HAP-1 (cell line): ENCODE results near the gene PYGO2.

Experiments
- DNase-seq, 2 experiments: peaks; one replicate each; pipeline ENCODE4 v3.0.0-alpha.2; 2016 to 2020; ENCODE audit warnings: low spot score in 2 of 2
- H3K27me3 ChIP-seq: fragments of 250-450 bp; sonication (Bioruptor Pico); 2 replicates; pipeline ENCODE4 v1.5.1; 2020; ENCODE audit warnings: low read depth, mild to moderate bottlenecking, moderate library complexity
- H3K36me3 ChIP-seq: fragments of 250-450 bp; sonication (Bioruptor Pico); replicated peaks from 2 replicates; pipeline ENCODE4 v1.5.1; 2020; ENCODE audit warnings: mild to moderate bottlenecking
- H3K4me1 ChIP-seq: fragments of 250-450 bp; sonication (Bioruptor Pico); 2 replicates; pipeline ENCODE4 v1.5.1; 2020; ENCODE audit warnings: mild to moderate bottlenecking
- H3K4me3 ChIP-seq: fragments of 250-450 bp; sonication (Bioruptor Pico); 2 replicates; pipeline ENCODE4 v1.5.1; 2020; ENCODE audit warnings: mild to moderate bottlenecking, moderate library complexity
- H3K9me3 ChIP-seq: fragments of 250-450 bp; sonication (Bioruptor Pico); 2 replicates; pipeline ENCODE4 v1.5.1; 2020; ENCODE audit warnings: mild to moderate bottlenecking, moderate library complexity
- in situ Hi-C: fragments of 300-500 bp; cut with MboI; formaldehyde crosslinking; loops from 3 replicates; pipeline ENCODE4 v1.14.3; 2020; ENCODE audit warnings: low sequenced_read_pairs, inconsistent platforms, mixed read lengths

PYGO2 gene

DNA sequence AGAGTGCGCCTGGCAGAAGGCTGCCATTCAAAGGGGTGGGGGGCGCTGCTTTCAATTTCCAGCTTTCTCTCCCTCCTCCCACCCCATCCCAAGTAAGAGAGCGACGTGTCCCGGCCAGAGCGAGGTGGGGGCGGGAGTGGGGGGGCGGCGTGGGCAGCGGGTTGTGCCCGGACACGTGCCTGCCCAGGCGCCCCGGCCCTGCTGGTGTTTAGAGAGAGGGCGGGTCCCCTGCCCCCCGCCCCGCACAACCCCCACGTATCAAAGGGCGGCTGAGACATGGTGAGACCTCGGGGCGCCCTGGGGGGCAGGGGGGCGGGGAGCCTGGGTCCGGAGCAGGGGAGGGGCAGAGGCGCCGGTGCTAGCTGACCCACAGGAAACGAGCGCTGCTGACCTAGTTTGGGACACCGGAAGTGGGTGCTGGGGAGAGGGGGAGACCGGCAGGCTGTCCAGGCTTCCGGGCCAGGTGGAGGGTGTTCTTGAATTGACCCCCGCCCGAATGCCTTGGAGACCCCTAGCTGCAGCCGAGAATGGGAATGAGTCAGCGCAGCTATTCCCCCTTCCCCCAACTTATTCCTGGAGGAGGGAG, 42.3 kb upstream of the PYGO2 start:
- DNase-seq = peak; percentile 33 to 72
- in situ Hi-C loops = no loop called here
- H3K4me1 ChIP-seq = peaks cover 18% of the 10 kb centered on the region

DNA sequence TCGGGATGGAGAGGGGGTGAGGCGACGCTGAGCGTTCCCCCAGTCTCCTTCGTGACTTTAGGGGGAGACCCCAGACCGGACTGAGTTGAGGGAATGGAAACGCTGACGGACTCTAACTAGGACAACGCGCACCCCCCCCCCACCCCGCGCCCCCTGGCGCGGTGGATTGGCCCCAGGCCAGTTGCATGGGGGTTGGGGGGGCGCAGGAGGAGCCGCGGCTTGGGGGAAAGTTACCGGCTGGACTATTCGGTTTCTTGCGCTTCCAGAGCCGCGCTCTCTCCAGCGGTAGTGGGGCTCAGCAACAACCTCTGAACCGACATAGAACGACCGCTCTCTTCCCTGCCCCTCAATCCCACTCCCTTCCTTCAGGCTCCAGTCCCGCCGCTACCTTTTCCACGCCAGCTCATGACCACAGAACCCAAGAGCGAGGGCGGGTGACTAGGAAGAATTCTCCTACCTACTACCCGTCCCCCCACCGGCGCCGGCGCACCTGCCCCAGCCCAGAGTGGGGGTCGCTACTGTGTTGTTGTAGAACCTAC, 41.7 kb upstream of the PYGO2 start:
- peak in 1 of 2 experiments; percentile 52 for DNase-seq
- Histone ChIP-seq H3K36me3 (no peaks in the 10 kb centered on the region; the same call in 1 of the 2 replicates), H3K4me3 (peak overlapping the region; percentile 77), H3K4me1 (peaks cover 20% of the 10 kb centered on the region), H3K9me3 (no peaks in the 10 kb centered on the region), H3K27me3 (no peaks in the 10 kb centered on the region)
- in situ Hi-C loops = no loop called here

More for the DNA sequence above, 42.3 kb upstream of the PYGO2 start:
- H3K9me3 ChIP-seq = no peaks in the 10 kb centered on the region
- H3K36me3 ChIP-seq = no peaks in the 10 kb centered on the region; the same call in 1 of the 2 replicates
- peak overlapping the region; percentile 77 for H3K4me3 ChIP-seq
- H3K27me3 ChIP-seq = no peaks in the 10 kb centered on the region

GRCh38 chr1:155002464-155003226, 41.1 kb upstream of the PYGO2 start, which contains the start of gene ZBTB7B:
TSS of gene ZBTB7B (plus strand) at chr1:155002802. CDS start at chr1:155014661, 11,859 bp downstream.
- Histone ChIP-seq H3K4me3 (peak within 1 kb of the TSS; percentile 77), H3K27me3 (no peaks in the 10 kb centered on the region), H3K36me3 (no peaks in the 10 kb centered on the region; the same call in 1 of the 2 replicates), H3K4me1 (peaks cover 20% of the 10 kb centered on the region), H3K9me3 (no peaks in the 10 kb centered on the region)
- peak in 1 of 2 experiments; percentile 47 for DNase-seq
- in situ Hi-C loops = no loop called here

- in situ Hi-C loops = no loop called here
- H3K4me1 ChIP-seq = peaks cover 20% of the 10 kb centered on the region
Observed at GRCh38 chr1:155001675-155002463, 40.3 kb upstream of the PYGO2 start.

DNA sequence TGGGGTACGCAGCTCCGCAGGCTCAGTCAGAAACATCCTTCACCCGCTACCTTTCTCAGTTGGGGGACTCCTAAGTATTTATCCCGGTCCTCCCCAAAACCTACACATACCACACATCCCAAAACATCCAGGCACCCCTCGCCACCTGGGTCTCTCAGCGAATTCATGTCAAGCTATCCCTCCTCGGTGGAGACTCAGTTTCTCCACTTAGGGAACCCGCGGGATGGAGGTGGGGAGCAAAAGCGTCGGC, 39.8 kb upstream of the PYGO2 start:
- Histone ChIP-seq H3K4me3 (peak overlapping the region; percentile 77), H3K36me3 (no peaks in the 10 kb centered on the region; the same call in 1 of the 2 replicates), H3K9me3 (no peaks in the 10 kb centered on the region), H3K27me3 (no peaks in the 10 kb centered on the region), H3K4me1 (peaks cover 20% of the 10 kb centered on the region)
- in situ Hi-C loops = no loop called here
- DNase-seq = peak in 1 of 2 experiments; percentile 46

More at GRCh38 chr1:155001675-155002463, 40.3 kb upstream of the PYGO2 start:
- Histone ChIP-seq H3K4me3 (peak overlapping the region; percentile 77), H3K27me3 (no peaks in the 10 kb centered on the region), H3K36me3 (no peaks in the 10 kb centered on the region; the same call in 1 of the 2 replicates), H3K9me3 (no peaks in the 10 kb centered on the region)
- DNase-seq = peak; percentile 98 to 100

GRCh38 chr1:155000726-155001424, 39.3 kb upstream of the PYGO2 start:
- no peaks in the 10 kb centered on the region for H3K9me3 ChIP-seq
- in situ Hi-C loops = no loop called here
- H3K4me1 ChIP-seq = peaks cover 20% of the 10 kb centered on the region
- peak; percentile 82 to 96 for DNase-seq
- no peaks in the 10 kb centered on the region for H3K27me3 ChIP-seq
- H3K36me3 ChIP-seq = no peaks in the 10 kb centered on the region; the same call in 1 of the 2 replicates
- H3K4me3 ChIP-seq = peak overlapping the region; percentile 77

GRCh38 chr1:155000411-155000725, 38.8 kb upstream of the PYGO2 start:
- Histone ChIP-seq H3K9me3 (no peaks in the 10 kb centered on the region), H3K27me3 (no peaks in the 10 kb centered on the region), H3K4me1 (peaks cover 22% of the 10 kb centered on the region), H3K36me3 (no peaks in the 10 kb centered on the region; the same call in 1 of the 2 replicates), H3K4me3 (peak overlapping the region; percentile 77)
- DNase-seq = no peak
- in situ Hi-C loops = no loop called here

- in situ Hi-C loops = loop anchor here (5.0 kb wide), 1 partner anchor 63 kb away; the partner anchor contains the start of gene EFNA4
- Histone ChIP-seq H3K4me3 (peak overlapping the region; percentile 77), H3K36me3 (no peaks in the 10 kb centered on the region; the same call in 1 of the 2 replicates), H3K9me3 (no peaks in the 10 kb centered on the region), H3K4me1 (peaks cover 22% of the 10 kb centered on the region), H3K27me3 (no peaks in the 10 kb centered on the region)
- peak; percentile 65 to 76 for DNase-seq
Observed at GRCh38 chr1:154999571-155000410, 38.2 kb upstream of the PYGO2 start.

GRCh38 chr1:154998818-154999570, 37.4 kb upstream of the PYGO2 start:
- Histone ChIP-seq H3K9me3 (no peaks in the 10 kb centered on the region), H3K4me1 (peaks cover 17% of the 10 kb centered on the region), H3K4me3 (peak overlapping the region; percentile 77), H3K27me3 (no peaks in the 10 kb centered on the region), H3K36me3 (no peaks in the 10 kb centered on the region)
- in situ Hi-C loops = loop anchor here (5.0 kb wide), 1 partner anchor 63 kb away; the partner anchor contains the start of gene EFNA4
- DNase-seq = peak; percentile 73 to 91

- no peaks in the 10 kb centered on the region for H3K36me3 ChIP-seq
- no peaks in the 10 kb centered on the region for H3K27me3 ChIP-seq
- H3K9me3 ChIP-seq = no peaks in the 10 kb centered on the region
- peaks cover 17% of the 10 kb centered on the region for H3K4me1 ChIP-seq
- DNase-seq = no peak
- in situ Hi-C loops = loop anchor here (5.0 kb wide), 1 partner anchor 64 kb away; the partner anchor contains the start of gene EFNA4
- H3K4me3 ChIP-seq = no peak overlapping the region
Observed at GRCh38 chr1:154998201-154998780, 36.7 kb upstream of the PYGO2 start.

GRCh38 chr1:154996966-154997701, 35.6 kb upstream of the PYGO2 start:
- DNase-seq = no peak
- peaks cover 17% of the 10 kb centered on the region for H3K4me1 ChIP-seq
- in situ Hi-C loops = loop anchor here (5.0 kb wide), 1 partner anchor 65 kb away; the partner anchor contains the start of gene EFNA4
- H3K27me3 ChIP-seq = no peaks in the 10 kb centered on the region
- peaks cover 8% of the 10 kb centered on the region; the same call in 1 of the 2 replicates for H3K36me3 ChIP-seq
- no peak overlapping the region for H3K4me3 ChIP-seq
- no peaks in the 10 kb centered on the region for H3K9me3 ChIP-seq
